Gastroesophageal sphincter (tissue), 2 donors: ENCODE results near the gene DHRSX.

Source experiments
- EP300 ChIP-seq: sonication (generic); formaldehyde crosslinking; IDR thresholded peaks from one replicate; pipeline ENCODE4 v1.6.1; 2017; ENCODE audit warnings: antibody characterized with exemption, mild to moderate bottlenecking
- POLR2A ChIP-seq, 2 donors: fragments of 450-650 bp; IDR thresholded peaks; one replicate each; pipeline ENCODE4 v1.6.1; 2017; ENCODE audit warnings: antibody characterized with exemption in 2 of 2, mild to moderate bottlenecking in 2 of 2, moderate library complexity in 1 of 2
- POLR2AphosphoS5 ChIP-seq: sonication (generic); formaldehyde crosslinking; IDR thresholded peaks from one replicate; pipeline ENCODE4 v1.6.1; 2017; ENCODE audit warnings: antibody characterized with exemption

- no peak for TF ChIP-seq POLR2AphosphoS5
- no peak for TF ChIP-seq EP300
- TF ChIP-seq POLR2A (IDR thresholded peaks at IDR 0.05), result no peak
Measured at GRCh38 chrX:2397229-2398063, 103.3 kb downstream of the DHRSX start.
